Cerebellar nuclear complex (tissue), 1 donor: ENCODE measurements around the gene ZNF784.

Experiments
- DNase-seq, 2 experiments: peaks; one replicate each; lab custom pipeline; 2025; lab: John Stamatoyannopoulos, UW

Gene ZNF784

DNA sequence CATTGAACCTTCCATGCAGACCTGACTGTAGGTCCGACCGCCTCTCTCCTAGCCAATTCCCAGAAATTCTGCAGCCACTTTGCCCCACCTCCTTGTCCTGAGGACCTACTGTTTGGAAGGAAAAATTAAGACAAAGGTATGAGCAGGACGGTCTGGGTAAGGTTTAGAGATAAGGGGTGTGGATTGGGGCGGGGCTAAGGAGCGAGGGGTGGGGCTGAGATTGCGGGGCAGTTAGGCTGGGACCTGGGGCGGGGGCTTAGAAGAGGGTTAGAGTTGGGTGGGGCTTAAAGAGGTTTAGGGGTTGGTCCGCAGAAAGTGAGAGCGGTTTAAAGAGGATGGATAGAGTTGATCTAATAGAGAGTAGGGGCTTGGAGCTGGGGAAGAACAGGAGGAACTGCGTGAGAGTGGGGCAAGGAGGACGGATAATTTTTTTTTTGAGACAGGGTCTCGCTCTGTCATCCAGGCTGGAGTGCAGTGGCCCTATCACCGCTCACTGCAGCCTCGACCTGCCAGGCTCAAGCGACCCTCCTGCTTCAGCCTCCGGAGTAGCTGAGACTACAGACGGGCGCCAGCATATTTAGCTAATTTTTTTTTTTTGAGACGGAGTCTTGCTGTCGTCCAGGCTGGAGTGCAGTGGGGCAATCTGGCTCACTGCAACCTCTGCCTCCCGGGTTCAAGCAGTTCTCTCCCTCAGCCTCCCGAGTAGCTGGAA, 20.6 kb downstream of the ZNF784 start:
- DNase-seq: no peak

DNA sequence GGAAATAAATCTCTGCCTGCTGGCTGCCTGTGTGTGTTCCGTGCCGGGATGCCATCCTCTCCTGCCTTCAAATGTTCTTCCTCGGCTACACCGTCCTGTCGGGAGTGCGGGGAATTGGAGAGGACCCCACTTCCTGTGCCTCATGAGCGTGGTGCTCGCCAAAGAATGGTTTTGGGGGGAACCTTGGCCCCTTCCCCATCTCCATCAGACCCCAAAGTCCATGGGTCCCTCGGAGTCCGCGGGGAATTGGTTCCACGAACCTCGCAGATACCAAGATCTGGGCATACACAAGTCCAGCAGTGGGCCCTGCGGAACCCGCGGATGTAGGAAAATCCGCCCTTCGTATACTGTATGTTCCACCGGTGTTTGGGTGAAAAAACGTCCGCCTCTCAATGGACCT, 21.3 kb downstream of the ZNF784 start:
- DNase-seq: no peak

DNA sequence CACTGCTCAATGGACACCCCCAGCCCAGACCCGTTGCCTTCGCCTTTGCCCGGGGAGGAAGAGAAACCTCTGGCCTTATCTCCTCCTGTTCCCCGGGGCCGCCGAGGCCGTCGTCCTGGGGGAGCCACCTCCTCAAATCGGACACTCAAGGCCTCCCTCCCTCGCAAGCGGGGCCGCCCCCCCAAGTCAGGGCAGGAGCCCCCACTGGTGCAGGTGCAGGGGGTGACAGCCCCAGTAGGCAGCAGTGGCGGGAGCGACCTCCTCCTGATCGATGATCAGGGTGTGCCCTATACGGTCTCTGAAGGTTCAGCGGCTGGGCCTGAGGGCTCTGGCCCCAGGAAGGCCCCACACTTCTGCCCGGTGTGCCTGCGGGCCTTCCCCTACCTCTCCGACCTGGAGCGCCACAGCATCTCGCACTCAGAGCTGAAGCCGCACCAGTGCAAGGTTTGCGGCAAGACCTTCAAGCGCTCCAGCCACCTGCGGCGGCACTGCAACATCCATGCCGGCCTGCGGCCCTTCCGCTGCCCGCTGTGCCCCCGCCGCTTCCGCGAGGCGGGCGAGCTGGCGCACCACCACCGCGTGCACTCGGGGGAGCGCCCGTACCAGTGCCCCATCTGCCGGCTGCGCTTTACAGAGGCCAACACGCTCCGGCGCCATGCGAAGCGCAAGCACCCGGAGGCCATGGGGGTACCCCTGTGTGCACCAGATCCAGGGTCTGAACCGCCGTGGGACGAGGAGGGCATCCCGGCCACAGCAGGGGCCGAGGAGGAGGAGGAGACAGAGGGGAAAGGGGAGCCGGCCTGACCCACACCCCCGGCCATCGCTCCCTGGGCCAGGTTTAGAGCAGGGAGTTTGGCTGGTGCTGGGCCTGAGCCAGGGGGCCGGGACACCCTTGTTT, 22.0 kb downstream of the ZNF784 start:
- DNase-seq: no peak

DNA sequence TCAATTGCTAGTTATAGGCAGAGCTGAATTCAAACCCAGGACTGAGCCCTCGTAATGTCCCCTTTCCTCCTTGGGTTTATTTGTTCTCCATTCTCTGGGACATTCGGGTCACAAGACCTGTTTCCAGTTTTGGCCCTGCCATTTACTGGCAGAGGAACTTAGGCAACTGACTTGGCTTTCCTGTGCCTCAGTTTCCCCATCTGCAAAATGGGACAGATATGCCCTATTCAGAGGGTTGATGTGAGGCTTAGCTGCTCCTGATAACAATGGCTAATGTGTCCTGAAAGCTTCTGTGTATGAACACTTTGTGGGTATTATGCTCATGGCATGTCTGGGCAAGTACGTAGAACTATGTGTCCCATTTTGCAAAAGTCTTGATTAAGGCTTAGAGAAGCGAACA, 23.3 kb downstream of the ZNF784 start:
- no peak for DNase-seq

DNA sequence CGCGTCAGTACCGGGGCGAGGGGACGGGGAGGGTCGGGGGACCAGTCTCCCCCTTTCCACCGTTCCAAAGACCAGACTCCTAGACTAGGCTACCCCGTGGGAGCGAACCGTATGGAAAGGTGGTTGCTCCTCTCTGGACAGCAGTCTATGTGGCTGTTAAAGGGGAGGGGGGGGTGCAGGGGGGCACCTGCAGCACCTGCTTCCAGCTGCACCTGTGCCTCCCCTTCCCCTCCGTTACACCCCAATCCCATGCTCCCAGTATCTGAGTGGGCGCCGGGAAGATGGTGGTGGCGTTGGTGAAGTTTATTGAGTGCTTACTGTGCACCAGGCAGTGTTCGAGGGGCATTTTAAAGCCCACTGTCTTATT, 23.7 kb downstream of the ZNF784 start:
- DNase-seq: no peak

DNA sequence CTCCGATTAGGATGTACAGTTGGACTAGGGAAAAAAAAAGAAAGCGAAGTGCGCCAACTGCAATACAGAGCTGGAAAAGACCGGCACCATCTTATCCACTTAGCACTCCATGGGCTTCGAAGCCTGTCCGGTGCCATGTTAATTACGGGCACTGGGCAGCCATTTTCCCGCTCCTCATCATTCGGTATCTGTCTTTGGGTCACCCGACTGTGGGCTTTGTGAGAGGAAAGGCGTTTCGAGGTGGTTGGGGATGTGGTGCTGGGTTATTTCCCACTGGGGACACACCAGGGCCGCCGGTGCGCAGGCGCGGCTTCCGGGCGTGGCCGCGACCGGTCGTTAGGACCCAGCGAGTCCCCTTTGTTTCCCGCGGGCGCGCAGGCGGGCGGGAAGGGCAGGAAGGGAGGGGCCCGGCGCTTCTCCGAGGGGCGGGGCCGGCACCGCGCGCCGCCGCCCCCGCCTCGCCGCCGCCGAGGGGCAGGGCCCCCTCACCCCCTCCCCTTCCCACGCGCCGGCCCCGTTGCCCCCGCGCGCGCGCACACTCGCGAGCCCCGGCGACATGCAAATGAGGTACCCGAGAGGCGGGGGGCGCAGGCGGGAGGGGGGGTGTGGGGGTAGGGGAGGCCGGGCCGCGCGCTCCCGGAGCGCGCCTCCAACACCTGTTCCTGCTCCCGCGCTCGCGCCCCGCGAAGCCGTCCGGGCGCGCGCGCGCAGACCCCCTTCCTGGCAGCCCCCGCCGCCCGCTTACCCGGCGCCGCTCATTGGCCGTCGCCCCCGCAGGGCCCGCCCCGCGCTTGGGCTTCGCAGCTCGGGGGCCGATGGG, 24.3 kb downstream of the ZNF784 start, which contains the start of gene ZNF524:
Gene ZNF524, plus strand, starts transcription at position 447 of the 820 bp plus-strand sequence. CDS start 1,825 bp downstream, outside the sequence.
- peak in 1 of 2 experiments; percentile 91 for DNase-seq

DNA sequence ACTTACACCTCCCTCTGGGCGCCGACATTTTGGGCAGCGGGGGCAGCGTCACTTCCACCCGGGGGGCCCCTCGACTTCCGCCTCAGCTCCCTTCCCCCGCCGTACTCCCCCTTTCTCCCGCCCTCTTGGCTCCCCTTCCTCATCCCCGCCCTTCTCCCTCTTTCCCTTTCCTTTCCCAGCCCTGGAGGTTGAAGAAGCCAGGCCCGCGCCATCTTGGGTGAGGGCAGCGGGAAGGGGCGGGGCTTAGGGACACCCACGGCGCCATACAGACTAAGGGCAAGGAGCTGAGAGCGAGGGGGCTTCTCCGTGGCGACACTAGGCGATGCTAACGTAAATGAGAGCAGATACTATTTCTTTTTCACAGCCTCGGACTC, 24.9 kb downstream of the ZNF784 start, which contains the start of gene FIZ1:
Gene FIZ1, minus strand, starts transcription at position 50 of the 374 bp plus-strand sequence. CDS start 1,652 bp downstream, outside the sequence.
- DNase-seq: peak; percentile 84 to 97

DNA sequence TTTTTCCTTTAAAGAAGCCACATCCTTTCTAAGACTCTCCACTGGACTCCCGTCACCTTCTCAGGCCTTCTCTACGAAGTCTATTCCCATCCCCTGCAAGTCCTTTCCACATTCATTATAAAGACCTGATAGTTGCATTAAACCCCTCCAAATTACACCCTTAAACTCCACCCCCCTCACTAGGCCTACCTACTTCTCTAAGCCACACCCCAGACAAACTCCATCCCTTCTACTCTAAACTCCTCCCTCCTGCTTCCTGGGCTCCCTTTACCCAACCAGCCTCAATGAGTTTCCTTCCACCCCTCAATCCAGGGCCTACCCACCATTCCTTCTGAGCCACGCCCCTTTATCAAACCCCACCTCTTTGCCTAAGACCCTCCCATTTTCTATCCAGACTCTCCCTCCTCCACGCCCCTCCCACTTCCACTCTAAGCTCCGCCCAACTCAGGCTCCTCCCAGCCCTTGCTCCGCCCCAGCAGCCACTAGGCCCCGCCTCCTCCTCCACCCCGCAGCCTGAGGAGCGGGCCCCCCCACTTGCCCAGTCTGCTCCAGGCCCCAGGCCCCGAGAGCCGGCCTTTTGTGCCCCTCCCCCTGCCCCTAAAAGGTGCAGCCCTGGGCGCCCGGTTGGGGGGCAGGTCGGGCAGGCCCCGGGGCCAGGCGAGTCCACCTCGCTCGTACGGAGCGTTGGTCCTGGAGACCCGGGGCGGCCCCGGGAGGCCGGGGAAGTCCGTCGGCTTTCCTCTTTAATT, 25.5 kb downstream of the ZNF784 start:
- peak; percentile 78 to 80 for DNase-seq

DNA sequence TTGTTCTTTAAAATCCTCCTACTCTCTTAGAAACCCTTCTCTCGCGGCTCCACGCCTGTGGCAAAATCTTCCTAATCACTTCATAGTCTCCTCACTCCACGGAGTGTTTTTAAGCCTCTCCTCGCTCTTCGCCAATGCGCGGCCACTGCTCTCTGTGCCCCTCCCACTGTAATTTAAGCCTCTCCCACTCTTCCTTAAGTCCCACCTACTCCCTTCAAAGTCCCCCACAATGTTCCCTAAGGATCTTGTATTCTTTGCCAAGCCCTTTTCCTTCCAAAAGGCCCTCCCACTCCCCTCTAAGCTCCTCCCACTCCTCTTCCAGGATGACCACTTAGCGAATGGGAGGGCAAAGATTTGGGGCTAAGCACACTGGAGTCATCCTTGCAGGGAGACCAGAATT, 26.3 kb downstream of the ZNF784 start:
- DNase-seq: no peak

DNA sequence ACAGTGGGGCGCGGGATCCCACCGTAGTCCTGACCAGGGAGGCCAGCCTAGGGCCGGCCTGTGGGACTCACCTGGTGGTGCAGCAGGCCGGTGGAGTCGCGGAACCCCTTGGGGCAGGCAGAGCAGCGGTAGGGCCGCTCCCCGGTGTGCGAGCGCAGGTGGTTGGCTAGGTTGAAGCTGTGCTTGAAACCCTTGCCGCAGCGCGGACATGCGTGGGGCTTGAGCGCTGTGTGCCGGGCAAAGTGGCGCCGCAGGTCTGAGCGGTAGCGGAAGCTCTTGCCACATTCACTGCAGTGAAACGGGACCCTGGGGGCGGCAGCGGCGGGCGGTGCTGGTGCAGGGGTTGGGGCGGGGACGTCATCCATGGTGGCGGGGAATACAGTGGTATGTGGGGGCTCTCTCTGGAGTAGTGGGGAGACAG, 26.9 kb downstream of the ZNF784 start:
- no peak for DNase-seq

DNA sequence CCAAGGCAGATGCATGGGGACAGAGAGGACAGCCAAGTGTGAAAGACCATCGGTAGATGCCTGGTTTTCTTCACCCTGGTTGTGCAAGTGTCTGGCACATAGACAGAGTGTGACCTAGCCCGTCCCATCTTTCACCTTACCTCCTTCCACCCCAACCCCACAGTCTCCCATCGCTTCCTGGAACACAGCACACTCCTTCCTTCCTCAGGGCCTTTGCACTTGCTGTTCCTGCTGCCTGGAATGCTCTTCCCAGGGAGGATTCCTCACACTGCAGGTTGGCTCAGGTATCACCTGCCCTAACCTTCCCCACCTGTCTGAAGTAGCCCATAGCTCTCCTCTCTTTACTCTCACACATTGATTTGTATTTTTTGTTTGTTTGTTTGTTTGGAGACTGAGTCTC, 28.1 kb downstream of the ZNF784 start:
- no peak for DNase-seq

DNA sequence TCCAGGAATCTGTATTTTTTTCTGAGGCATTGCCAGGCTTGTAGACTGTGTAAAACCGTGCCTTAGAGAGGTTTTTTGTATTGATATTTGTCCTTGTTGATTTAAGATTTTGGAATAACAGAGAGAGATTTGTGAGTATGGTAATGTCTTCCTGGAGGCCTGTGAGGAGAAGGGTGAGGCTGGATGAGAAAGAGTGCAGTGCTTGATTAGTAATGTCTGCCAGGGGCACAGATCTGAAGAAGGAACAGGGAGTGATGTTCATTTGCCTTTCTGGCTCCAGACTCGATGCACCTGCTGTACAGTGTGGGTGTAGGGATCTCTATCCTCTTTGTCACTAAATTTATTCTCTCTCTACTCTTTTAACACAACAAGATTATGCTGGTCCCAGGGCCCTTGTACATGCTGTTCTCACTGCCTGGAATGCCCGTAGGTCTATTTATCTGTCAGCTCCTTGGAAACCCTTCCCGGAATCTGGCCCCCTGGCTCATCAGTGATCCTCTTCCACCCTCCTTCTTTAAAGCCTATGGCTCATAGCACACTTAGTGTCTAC, 29.3 kb downstream of the ZNF784 start:
- no peak for DNase-seq

DNA sequence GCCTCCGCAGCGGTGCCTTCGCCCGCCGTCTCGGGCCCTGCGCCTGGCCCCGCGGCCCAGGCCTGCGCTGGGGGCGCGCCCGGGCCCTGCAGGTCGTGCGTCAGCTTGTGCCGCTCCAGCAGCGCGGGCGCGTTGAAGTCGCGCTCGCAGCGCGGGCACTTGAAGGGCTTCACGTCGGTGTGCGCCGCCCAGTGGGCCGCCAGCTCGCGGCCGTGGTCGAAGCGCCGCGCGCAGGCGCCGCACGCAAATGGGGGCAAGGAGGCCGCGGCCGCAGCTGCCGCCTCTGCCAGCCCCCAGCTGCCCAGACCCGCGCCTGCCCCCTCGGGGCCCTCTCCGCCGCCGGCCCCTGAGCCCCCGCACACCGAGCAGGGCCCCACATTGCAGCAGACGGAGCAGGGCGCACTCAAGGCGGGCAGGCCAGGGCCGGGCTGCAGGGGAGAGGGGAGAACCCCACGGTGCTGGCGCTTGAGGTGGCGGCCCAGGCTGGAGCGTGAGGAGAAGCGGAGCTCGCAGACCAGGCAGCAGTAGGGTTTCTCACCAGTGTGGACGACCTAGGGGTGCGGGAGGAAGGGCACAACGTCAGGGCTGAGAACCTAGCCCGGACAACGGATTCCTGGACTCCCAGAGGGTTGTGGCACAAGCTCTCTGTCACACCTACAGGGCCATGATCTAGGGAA, 31.1 kb downstream of the ZNF784 start:
- no peak for DNase-seq

DNA sequence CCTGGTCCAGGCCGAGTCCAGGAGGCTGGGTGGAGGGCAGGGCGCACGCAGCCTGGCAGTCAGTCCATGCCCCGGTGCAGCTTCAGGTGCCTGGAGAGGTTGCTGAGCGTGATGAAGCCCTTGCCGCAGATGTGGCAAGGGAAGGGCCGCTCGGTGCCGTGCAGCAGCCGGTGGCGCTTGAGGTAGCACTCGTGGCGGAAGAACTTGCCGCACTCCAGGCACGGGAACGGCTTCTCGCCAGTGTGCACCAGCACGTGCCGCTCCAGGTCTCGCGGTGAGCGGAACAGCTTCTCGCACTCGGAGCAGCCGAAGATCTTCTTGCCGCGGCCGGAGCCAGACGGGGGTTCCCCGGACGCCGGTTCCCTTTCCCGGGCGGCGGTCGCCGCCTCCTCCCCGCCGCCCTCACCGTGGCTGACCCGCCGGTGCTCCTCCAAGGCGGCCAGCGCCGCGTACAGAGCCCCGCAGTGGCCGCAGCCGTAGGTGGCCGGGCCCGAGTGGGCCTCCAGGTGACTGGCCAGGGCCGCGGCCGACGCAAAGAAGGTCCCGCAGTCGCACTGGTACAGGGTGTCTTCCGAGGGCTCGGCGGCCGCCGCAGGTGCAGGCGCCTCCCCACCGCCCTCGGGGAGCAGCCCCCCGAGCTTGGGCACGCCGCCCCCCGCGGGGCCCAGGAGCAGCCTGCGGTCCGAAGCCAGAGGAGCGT, 31.8 kb downstream of the ZNF784 start:
- DNase-seq: no peak

DNA sequence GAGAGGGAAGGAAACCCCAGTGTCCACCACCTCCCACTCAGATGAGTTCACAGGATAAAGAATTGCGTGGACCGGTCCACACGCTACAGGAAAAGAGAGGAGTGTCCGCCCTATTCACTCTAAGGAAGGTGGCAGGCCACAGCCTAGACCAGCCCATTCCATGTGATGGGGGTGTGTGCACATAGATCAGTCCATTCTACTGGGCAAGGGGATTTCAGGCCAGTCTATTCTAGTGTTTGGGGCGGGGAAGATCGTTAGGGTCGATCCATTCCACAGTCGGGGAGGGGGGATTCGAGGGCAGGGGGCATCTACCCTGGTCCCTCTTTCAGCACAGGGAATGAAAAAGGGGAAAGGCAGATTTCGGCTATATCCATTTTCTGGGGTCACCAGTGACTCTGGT, 32.8 kb downstream of the ZNF784 start:
- no peak for DNase-seq

DNA sequence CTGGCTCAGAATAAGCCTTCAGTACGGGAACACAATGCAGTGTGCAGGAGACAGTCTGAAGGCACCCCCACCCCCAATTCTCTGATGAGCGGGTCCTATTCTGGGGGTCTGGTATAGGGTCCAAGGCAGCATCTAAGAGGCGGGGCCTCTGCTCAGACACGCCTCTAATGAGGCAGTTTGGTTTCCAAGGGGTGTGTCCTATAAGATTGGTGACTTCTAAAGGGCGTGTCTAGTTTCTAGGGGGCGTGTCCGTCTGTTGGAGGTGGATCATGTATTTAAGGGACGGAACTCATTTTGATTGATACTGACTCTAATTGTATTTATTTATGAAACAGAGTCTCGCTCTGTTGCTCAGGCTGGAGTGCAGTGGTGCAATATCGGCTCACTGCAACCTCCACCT, 33.7 kb downstream of the ZNF784 start:
- DNase-seq: no peak

DNA sequence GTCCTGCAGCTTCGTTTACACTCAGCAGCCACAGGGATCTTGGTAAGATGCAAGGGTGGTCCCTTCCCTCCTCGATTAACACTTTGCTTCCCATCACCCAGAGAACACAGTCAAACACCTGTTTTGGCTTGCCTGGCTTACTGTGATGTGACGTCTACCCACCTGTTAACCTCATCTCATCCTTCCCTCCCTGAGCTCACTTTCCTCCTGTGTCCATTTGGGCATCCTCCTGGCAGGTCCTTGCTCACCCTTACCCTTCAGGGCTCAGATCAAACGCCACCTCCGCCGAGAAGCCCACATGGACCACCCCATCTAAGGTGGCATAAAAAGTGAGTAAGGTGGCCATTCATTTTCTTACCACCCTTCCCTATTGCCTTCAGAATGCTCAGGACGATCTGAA, 34.3 kb downstream of the ZNF784 start:
- no peak for DNase-seq

DNA sequence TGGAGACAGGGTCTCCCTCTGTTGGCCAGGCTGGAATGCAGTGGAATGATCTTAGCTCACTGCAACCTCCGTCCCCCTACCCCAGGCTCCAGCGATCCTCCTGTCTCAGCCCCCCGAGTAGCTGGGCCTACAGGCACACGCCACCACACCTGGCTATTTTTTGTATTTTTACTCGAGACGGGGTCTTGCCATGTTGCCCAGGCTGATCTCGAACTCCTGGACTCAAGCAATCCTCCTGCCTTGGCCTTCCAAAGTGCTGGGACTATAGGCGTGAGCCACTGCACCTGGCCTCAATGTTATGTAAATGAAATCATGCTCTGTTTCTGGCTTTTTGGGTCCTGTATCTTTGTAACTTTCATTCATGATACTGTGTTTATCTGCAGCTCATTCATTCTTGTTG, 35.6 kb downstream of the ZNF784 start:
- no peak for DNase-seq

DNA sequence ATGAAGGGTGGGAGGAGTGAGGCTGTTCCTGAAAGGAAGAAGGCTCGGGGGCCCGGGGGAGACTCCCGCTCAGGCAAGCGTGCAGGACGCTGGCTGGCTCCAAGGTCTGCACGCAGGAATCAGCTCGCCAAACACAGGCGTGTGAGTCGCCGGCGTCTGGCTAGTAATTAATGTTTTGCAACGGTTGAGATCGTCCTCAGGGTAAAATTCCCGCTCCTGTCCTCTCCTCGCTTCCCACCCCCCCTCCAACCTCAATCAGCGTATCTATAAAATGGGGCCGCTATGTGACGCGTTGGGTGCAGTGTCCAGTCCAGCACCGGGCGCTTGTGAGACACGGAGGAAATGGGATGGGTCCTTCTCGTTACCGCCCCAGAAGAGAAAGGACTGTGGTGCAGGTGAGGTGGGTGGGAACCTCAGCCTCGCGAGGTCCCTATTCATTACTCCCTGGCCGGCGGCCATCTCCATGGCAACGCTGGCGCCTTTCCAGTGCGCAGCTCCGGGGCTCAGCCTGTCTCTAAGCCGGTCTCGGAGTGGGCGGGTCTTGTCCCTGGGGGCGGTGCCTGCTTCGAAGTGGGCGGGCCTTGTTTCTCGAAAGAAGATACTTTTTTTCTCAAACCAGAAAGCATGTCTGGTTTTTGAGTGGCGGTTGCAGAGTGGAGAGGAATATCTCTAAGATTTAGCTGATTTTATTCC, 37.2 kb downstream of the ZNF784 start:
- DNase-seq: peak; percentile 61 to 96
